PC-3 (cell line): ENCODE measurements around the gene RIMBP3B. TPM values are rescaled to one million over a fixed set of nuclear protein-coding genes. Genes with fewer than 3 reads are reported as not detected.
"Not testable (repeated sequence)": the region's sequence is repeated elsewhere in the genome, so short reads cannot be mapped to it uniquely, and the experiment has no call there.

ENCODE experiments used
- ATAC-seq: fragments of 200-7000 bp; cut with Tn5 transposase; 2 replicates; pipeline ENCODE4 v1.9.1; 2020; ENCODE audit warnings: mild to moderate bottlenecking, moderate library complexity
- BruUV-seq: library from RNA; stranded (reverse); fragments of 400-500 nt; replicated peaks from 2 replicates; lab custom pipeline; 2021; lab: Mats Ljungman, UMichigan
- CTCF ChIA-PET: fragments of 300-600 bp; sonication (Branson Sonifier 250); formaldehyde crosslinking; loops from one replicate; lab custom pipeline; 2022; ENCODE audit warnings: antibody characterized with exemption; lab: Charles Lee
- POLR2A ChIA-PET: fragments of 300-600 bp; sonication (Branson Sonifier 250); formaldehyde crosslinking; loops from one replicate; lab custom pipeline; 2022; ENCODE audit warnings: antibody characterized with exemption; ENCODE audit not compliant: unreplicated experiment; lab: Charles Lee
- DNase-seq: peaks from one replicate; pipeline ENCODE4 v3.0.0-alpha.2; 2015
- H2AFZ ChIP-seq: fragments of 300-600 bp; sonication (generic); 2 replicates; pipeline ENCODE4 v1.6.0; 2016; ENCODE audit warnings: antibody characterized with exemption, low read length
- H3F3A ChIP-seq: fragments of 300-600 bp; sonication (generic); one replicate; pipeline ENCODE4 v1.6.0; 2017; ENCODE audit warnings: antibody characterized with exemption, low read length, control low read depth, mild to moderate bottlenecking; ENCODE audit not compliant: unreplicated experiment
- H3K27ac ChIP-seq: fragments of 300-600 bp; sonication (generic); 2 replicates; pipeline ENCODE4 v1.5.1; 2016; ENCODE audit warnings: mild to moderate bottlenecking, low read length
- H3K27me3 ChIP-seq: fragments of 300-600 bp; sonication (generic); 2 replicates; pipeline ENCODE4 v1.6.1; 2016; ENCODE audit warnings: low read length, mixed read lengths
- H3K36me3 ChIP-seq: fragments of 300-600 bp; sonication (generic); 2 replicates; pipeline ENCODE4 v1.6.1; 2016; ENCODE audit warnings: low read depth, mixed run types, low read length, mixed read lengths
- H3K4me1 ChIP-seq: fragments of 300-600 bp; sonication (generic); 2 replicates; pipeline ENCODE4 v1.5.1; 2016; ENCODE audit warnings: low read length; ENCODE audit not compliant: insufficient read depth
- H3K4me2 ChIP-seq: fragments of 300-600 bp; sonication (generic); 2 replicates; pipeline ENCODE4 v1.6.0; 2016; ENCODE audit warnings: low read length
- H3K4me3 ChIP-seq: fragments of 300-600 bp; sonication (generic); 2 replicates; pipeline ENCODE4 v1.5.1; 2016; ENCODE audit warnings: mild to moderate bottlenecking, low read length, mixed read lengths
- H3K79me2 ChIP-seq: fragments of 300-600 bp; sonication (generic); 2 replicates; pipeline ENCODE4 v1.6.1; 2017; ENCODE audit warnings: low read length, mixed read lengths
- H3K9ac ChIP-seq: fragments of 300-600 bp; sonication (generic); 2 replicates; pipeline ENCODE4 v1.6.0; 2016; ENCODE audit warnings: mild to moderate bottlenecking, low read length
- H3K9me2 ChIP-seq: fragments of 300-600 bp; sonication (generic); replicated peaks from 2 replicates; pipeline ENCODE4 v1.6.1; 2016; ENCODE audit warnings: mixed run types, low read length, mixed read lengths
- H3K9me3 ChIP-seq: fragments of 300-600 bp; sonication (generic); 2 replicates; pipeline ENCODE4 v1.6.1; 2016; ENCODE audit warnings: low read length, mixed read lengths
- H4K20me1 ChIP-seq: fragments of 300-600 bp; sonication (generic); 2 replicates; pipeline ENCODE4 v1.6.1; 2016; ENCODE audit warnings: low read length, mixed read lengths
- intact Hi-C: fragments of 100-400 bp; cut with micrococcal nuclease; formaldehyde crosslinking; loops from 2 replicates; pipeline ENCODE4 v1.9.0; 2023
- total RNA-seq: library from RNA; depleted of rRNA; stranded (reverse); fragments of >200 nt; gene quantifications from 2 replicates; pipeline ENCODE4 v1.2.3, GENCODE V29; 2014; rRNA removed

Gene RIMBP3B
- total RNA-seq, 1 experiment from 2014 or later = not detected

DNA sequence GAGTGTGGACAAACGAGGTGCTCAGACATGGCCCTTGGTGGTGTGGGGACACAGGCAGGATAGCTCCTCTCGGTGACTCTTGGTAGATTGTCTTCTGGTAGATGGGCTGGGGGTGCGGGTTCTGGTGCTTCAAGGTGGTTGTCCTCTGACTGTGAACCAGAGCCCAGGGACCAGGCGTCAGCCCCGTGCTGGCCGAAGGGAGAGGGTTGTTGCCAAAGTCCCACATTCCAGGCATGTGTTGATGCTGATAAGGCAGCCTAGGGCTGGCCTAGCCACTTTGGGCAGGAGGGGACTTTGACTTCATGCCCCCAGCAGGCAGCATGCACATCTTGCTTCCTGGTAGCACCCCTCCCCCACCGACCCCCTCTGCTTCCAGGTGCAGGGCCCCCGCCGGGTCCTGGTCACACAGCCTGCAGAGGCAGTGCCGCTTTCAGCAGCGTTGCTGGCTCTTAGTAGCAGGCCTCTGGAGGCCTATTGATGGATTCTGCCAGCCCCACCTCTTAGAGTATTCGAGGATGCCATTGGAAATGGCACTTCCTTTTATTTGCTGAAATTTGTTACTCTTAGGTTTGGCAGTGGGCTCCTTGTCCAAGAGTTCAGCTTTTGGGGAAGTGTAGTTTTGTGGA is 40.6 kb downstream of the RIMBP3B start:
- ATAC-seq = not testable (repeated sequence)

DNA sequence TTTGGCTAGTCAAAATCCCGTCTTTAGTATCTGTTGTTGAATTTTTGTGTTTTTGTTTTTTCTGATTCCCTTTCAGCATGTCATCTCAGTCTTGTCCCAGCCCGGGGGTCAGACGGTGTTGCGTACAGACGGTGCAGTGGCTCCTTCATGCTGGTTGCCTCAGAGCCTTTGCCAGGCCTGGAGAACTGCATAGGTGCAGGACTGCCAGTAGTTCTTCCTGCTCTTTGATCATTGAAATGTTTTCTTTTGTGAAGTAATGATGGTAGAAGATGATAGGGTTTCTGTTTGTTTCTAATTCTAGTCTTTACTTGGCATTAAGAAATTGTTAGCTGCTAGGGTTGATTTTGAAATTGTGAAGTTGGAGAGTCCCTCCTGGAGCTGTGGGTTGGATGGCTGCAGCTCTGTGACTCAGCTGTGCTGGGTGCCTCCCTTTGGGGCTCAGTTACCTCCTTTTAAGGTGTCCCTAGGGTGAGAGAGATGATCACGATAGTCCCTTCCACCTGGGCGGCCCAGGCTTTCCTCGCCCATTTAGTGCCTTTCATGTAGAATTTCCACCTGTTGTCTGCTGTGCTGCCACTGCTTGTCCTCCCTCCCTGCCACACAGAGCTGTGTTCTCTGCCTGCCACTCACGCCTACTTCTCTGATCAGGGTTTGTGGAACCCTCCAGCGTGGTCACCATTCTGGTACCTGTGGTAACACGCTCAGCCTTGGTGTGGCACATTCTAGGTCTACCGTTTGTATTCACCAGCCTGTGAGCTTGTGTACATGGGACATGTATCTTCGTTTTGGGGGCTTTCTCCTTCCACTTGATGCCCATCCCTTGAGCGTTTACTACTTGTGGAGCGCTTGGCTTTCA is 51.1 kb downstream of the RIMBP3B start:
- not testable (repeated sequence) for BruUV-seq

More for the DNA sequence above, 40.6 kb downstream of the RIMBP3B start:
- H3K4me2 ChIP-seq, H3K36me3 ChIP-seq, H3F3A ChIP-seq, H3K4me3 ChIP-seq, H3K9ac ChIP-seq, DNase-seq, H3K9me2 ChIP-seq, H3K27ac ChIP-seq, intact Hi-C loops, H3K9me3 ChIP-seq, BruUV-seq, H3K27me3 ChIP-seq, H2AFZ ChIP-seq, H4K20me1 ChIP-seq, H3K4me1 ChIP-seq, POLR2A ChIA-PET, H3K79me2 ChIP-seq, CTCF ChIA-PET: not testable (repeated sequence)

DNA sequence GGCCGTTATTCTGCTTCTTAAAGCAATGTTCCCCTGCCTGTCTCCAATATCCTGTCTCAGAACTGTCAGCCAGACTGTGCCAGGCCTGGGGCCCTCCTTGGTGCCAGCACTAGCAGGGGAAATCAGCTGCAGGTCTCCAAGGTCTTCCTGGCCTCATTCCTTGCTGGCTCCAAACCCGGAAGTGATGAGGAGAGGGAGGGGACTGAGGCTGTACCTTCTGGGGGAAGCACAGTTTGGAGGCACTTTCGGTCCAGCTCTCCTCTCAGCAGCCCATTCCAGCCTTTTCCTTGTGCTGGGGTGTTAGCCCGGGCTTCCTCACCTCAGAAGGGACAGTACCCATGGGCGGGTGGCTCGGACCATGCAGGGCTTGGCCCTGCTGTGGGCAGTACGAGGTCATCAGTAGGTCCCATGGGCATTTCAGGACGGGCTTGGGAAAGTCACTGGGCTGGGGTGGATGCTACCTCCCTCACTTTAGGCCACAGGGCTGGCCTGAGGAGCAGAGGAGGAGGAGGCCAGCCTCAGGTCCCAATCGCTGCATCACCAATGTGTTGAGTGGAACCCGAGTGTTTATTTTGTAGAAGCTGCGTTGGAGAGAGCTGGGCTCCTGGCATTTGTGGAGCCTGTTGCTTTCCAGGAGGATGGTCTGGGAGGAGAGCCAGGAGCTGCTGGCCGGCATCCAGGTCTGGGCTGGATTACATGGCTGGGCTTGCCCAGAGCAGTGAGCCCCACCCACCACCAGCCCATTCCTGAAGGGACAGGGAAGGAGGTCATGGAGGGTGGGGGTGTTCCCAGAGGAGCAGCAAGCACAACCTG is 52.7 kb downstream of the RIMBP3B start:
- ATAC-seq = peak; percentile 75
- H3K79me2 ChIP-seq, H3K4me3 ChIP-seq, H3K4me2 ChIP-seq, H2AFZ ChIP-seq, BruUV-seq, H3K9me2 ChIP-seq, H3K27ac ChIP-seq, intact Hi-C loops, H3K27me3 ChIP-seq, POLR2A ChIA-PET, H3K4me1 ChIP-seq, DNase-seq, H4K20me1 ChIP-seq, H3F3A ChIP-seq, H3K9me3 ChIP-seq, H3K9ac ChIP-seq, CTCF ChIA-PET, H3K36me3 ChIP-seq: not testable (repeated sequence)

More for the DNA sequence above, 51.1 kb downstream of the RIMBP3B start:
- H3K4me1 ChIP-seq, H2AFZ ChIP-seq, POLR2A ChIA-PET, H3K27ac ChIP-seq, H3F3A ChIP-seq, H3K9me2 ChIP-seq, H3K79me2 ChIP-seq, intact Hi-C loops, H3K9me3 ChIP-seq, H3K27me3 ChIP-seq, H3K9ac ChIP-seq, ATAC-seq, DNase-seq, H3K36me3 ChIP-seq, H3K4me2 ChIP-seq, H3K4me3 ChIP-seq, CTCF ChIA-PET, H4K20me1 ChIP-seq: not testable (repeated sequence)

DNA sequence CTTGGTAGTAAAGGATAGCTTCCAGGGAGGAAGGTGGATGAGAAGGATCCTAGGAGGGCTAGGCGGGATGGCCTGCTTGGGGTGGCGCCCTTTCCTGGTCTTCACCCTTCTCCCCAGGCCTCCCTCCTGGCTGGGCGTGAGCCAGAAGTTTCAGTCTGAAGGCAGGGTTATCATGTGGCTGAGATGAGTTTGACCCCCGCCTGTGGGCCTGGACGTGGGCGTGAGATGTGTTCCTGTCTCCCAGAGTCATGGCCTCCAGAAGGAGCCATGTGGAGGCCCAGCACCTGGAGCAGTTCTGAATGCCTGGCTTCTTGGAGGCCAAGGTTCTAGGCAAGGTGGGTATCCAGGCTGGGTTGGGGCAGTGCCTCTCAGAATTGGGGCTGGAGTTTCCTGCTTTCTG is 54.5 kb downstream of the RIMBP3B start:
- H4K20me1 ChIP-seq, H3K9me2 ChIP-seq, H3K27ac ChIP-seq, H3K36me3 ChIP-seq, H3F3A ChIP-seq, BruUV-seq, H3K9ac ChIP-seq, H3K4me3 ChIP-seq, H3K4me1 ChIP-seq, ATAC-seq, H3K27me3 ChIP-seq, H3K79me2 ChIP-seq, H3K9me3 ChIP-seq, H2AFZ ChIP-seq, intact Hi-C loops, CTCF ChIA-PET, POLR2A ChIA-PET, H3K4me2 ChIP-seq, DNase-seq: not testable (repeated sequence)

Other genes with a start within 250 kb of the RIMBP3B start
- 3.5 and 4.8 TPM in 2 replicates for gene HIC2, start 33.6 kb downstream of the RIMBP3B start, total RNA-seq
- 6.4 and 6.7 TPM in 2 replicates for gene TMEM191C, start 83.6 kb downstream of the RIMBP3B start, total RNA-seq
- gene RIMBP3C, start 167.7 kb downstream of the RIMBP3B start, total RNA-seq = 0.29 TPM in 1 of 2 replicates, not detected in the other
- 50.7 and 72.0 TPM in 2 replicates for gene UBE2L3, start 184.0 kb downstream of the RIMBP3B start, total RNA-seq
- gene YDJC, start 246.3 kb downstream of the RIMBP3B start, total RNA-seq = 79.4 and 122 TPM in 2 replicates
- gene CCDC116, start 249.0 kb downstream of the RIMBP3B start, total RNA-seq = not detected in 2 replicates